ENCODE results near the gene SYT14. TPM values are rescaled to one million over a fixed set of nuclear protein-coding genes. Genes with fewer than 3 reads are reported as not detected.
"Not testable (repeated sequence)": the region's sequence is repeated elsewhere in the genome, so short reads cannot be mapped to it uniquely, and the experiment has no call there.

SYT14 gene
- total and polyA plus RNA-seq, 5 donors from 2014 or later, result not detected

DNA sequence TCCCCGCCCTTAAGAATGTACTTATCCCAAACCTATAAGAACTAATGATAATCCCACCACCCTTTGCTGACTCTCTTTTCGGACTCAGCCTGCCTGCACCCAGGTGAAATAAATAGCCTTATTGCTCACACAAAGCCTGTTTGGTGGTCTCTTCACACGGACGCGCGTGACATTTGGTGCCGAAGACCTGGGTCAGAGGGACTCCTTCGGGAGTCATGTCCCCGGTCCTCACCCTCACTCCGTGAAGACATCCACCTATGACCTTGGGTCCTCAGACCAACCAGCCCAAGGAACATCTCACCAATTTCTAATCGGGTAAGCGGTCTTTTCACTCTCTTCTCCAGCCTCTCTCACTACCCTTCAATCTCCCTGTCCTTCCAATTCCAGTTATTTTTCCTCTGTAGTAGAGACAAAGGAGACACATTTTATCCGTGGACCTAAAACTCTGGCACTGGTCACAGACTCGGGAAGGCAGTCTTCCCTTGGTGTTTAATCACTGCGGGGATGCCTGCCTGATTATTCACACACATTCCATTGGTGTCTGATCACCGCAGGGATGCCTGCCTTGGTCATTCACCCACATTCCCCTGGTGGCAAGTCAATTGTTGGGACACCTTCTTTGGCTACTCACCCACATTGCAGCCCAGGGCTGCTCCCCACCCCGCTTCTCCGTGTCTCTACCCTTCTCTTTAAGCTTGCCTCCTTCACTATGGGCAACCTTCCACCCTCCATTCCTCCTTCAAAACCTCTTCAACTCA, 250.0 kb downstream of the SYT14 start:
- not testable (repeated sequence) for H3K36me3 Mint-ChIP-seq; H3K4me3 ChIP-seq (ENCODE audit: low read depth, low read length); H3K27me3 Mint-ChIP-seq; H3K36me3 ChIP-seq (ENCODE audit: control insufficient read depth, insufficient read depth, low read length); H3K4me1 ChIP-seq (ENCODE audit: control insufficient read depth, insufficient read depth, low read length, poor library complexity, severe bottlenecking); H3K4me1 Mint-ChIP-seq; ATAC-seq (ENCODE audit: low read depth in 2 of 2); H3K27ac Mint-ChIP-seq; H3K27me3 ChIP-seq (ENCODE audit: control insufficient read depth, insufficient read depth, low read length); H3K9me3 ChIP-seq (ENCODE audit: control insufficient read depth in 2 of 2, low read length in 2 of 2); DNase-seq; H3K4me3 Mint-ChIP-seq; H3K27ac ChIP-seq (ENCODE audit: insufficient read depth, low read length, poor library complexity, severe bottlenecking); H3K9me3 Mint-ChIP-seq

DNA sequence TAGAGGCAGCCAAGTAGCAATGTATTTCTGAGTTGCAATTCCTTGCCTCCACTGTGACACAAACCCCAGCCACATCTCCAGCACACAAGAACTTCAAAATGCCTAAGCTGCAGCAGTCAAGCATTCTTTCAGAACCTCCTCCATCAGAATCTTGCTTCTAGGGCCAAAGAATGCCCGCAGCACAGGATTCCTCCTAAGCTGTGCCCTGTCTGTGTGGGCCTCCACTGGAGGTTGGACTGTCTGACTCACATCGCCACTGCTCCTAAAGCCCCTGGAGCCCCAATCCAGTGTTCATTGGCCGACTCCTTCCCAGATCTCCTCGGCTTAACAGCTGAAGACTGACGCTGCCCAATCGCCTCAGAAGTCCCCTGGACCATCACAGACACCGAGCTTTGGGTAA, 251.4 kb downstream of the SYT14 start:
- H3K9me3 Mint-ChIP-seq, result no peaks in the 10 kb centered on the region
- H3K4me3 Mint-ChIP-seq, result no peak overlapping the region
- no peaks in the 10 kb centered on the region for H3K4me1 ChIP-seq (ENCODE audit: control insufficient read depth, insufficient read depth, low read length, poor library complexity, severe bottlenecking)
- no peak overlapping the region for H3K27ac Mint-ChIP-seq
- no peak for ATAC-seq (ENCODE audit: low read depth in 2 of 2)
- H3K27me3 ChIP-seq (ENCODE audit: control insufficient read depth, insufficient read depth, low read length), result no peaks in the 10 kb centered on the region
- H3K4me3 ChIP-seq (ENCODE audit: low read depth, low read length), result no peak overlapping the region
- no peak for DNase-seq
- no peak overlapping the region for H3K27ac ChIP-seq (ENCODE audit: insufficient read depth, low read length, poor library complexity, severe bottlenecking)
- no peaks in the 10 kb centered on the region for H3K4me1 Mint-ChIP-seq
- no peaks in the 10 kb centered on the region for H3K9me3 ChIP-seq (ENCODE audit: control insufficient read depth in 2 of 2, low read length in 2 of 2)
- no peaks in the 10 kb centered on the region for H3K36me3 Mint-ChIP-seq
- no peaks in the 10 kb centered on the region for H3K36me3 ChIP-seq (ENCODE audit: control insufficient read depth, insufficient read depth, low read length)
- no peaks in the 10 kb centered on the region for H3K27me3 Mint-ChIP-seq

DNA sequence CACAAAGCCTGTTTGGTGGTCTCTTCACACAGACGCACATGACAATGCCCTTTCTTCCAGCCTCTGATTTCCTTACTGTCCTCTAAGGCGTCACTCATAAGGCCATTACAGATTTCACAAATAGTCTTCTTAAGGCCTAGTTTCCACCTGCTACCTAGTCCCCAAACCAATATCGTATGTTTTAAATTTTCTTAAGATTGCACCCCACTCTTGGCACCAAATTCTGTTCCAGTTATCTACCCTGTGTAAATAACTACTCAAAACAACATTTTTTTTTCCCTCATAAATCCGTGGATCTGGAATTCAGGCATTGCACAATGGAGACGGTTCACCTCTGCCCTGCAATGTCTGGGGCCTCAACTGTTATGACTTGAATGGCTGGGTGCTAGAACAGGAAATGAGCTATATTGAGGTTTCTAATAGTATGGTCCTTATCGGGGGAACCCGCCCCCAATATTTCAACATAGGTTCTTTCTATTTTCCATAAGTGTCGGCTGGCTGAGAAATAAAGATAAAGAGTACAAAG, 257.7 kb downstream of the SYT14 start:
- Histone ChIP-seq H3K27me3 (ENCODE audit: control insufficient read depth, insufficient read depth, low read length) (peaks cover 2% of the 10 kb centered on the region), H3K36me3 (ENCODE audit: control insufficient read depth, insufficient read depth, low read length) (no peaks in the 10 kb centered on the region), H3K4me1 (ENCODE audit: control insufficient read depth, insufficient read depth, low read length, poor library complexity, severe bottlenecking) (no peaks in the 10 kb centered on the region), H3K4me3 (ENCODE audit: low read depth, low read length) (no peak overlapping the region), H3K9me3 (ENCODE audit: control insufficient read depth in 2 of 2, low read length in 2 of 2) (peaks cover 3 to 5% of the 10 kb centered on the region in 2 experiments), H3K27ac (ENCODE audit: insufficient read depth, low read length, poor library complexity, severe bottlenecking) (no peak overlapping the region)
- Mint-ChIP-seq H3K36me3 (no peaks in the 10 kb centered on the region), H3K4me1 (no peaks in the 10 kb centered on the region), H3K27ac (no peak overlapping the region), H3K27me3 (no peaks in the 10 kb centered on the region), H3K9me3 (peaks cover 0 to 4% (median 0%) of the 10 kb centered on the region in 7 donors), H3K4me3 (no peak overlapping the region)
- no peak for DNase-seq
- ATAC-seq (ENCODE audit: low read depth in 2 of 2), result no peak

DNA sequence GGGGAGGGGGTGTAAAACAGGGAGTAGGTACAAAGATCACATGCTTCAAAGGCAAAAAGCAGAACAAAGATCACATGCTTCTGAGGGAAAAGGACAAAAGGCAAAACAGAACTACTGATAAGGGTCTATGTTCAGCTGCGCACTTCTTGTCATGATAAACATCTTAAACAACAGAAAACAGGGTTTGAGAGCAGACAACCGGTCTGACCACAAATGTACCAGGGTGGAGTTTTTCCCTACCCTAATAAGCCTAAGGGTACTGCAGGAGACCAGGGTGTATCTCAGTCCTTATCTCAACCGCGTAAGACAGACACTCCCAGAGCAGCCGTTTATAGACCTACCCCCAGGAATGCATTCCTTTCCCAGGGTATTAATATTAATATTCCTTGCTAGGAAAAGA, 258.2 kb downstream of the SYT14 start:
- H3K9me3 Mint-ChIP-seq, H3K27ac Mint-ChIP-seq, H3K27me3 Mint-ChIP-seq: not testable (repeated sequence)

DNA sequence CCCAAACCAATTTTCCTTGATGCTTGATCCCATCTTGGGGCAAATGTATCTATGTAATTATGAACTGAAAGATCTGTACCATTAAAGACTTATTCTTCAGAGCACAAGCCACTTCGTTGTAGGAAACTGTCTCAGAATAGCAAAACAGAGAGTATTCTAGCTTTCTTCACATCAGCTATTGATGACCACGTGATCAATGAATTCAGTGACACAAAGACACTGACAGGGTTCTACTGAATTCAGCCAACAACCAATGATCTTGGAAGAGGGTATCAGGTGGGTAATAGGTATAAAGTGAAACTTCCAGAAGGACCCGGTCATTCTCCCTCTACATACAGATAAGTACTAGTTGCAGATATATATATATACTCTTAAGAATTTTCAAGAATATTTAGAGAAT, 260.8 kb downstream of the SYT14 start:
- no peaks in the 10 kb centered on the region for H3K36me3 Mint-ChIP-seq
- DNase-seq (no peak), ATAC-seq (ENCODE audit: low read depth in 2 of 2) (no peak)
- Histone ChIP-seq H3K4me1 (ENCODE audit: control insufficient read depth, insufficient read depth, low read length, poor library complexity, severe bottlenecking) (no peaks in the 10 kb centered on the region), H3K27ac (ENCODE audit: insufficient read depth, low read length, poor library complexity, severe bottlenecking) (no peak overlapping the region), H3K4me3 (ENCODE audit: low read depth, low read length) (no peak overlapping the region), H3K27me3 (ENCODE audit: control insufficient read depth, insufficient read depth, low read length) (peaks cover 2% of the 10 kb centered on the region), H3K36me3 (ENCODE audit: control insufficient read depth, insufficient read depth, low read length) (no peaks in the 10 kb centered on the region), H3K9me3 (ENCODE audit: control insufficient read depth in 2 of 2, low read length in 2 of 2) (peaks cover 3 to 5% of the 10 kb centered on the region in 2 experiments)
- peaks cover 0 to 4% (median 0%) of the 10 kb centered on the region in 7 donors for H3K9me3 Mint-ChIP-seq
- no peak overlapping the region for H3K27ac Mint-ChIP-seq
- no peaks in the 10 kb centered on the region for H3K4me1 Mint-ChIP-seq
- H3K27me3 Mint-ChIP-seq, result no peaks in the 10 kb centered on the region
- H3K4me3 Mint-ChIP-seq, result no peak overlapping the region

More for the DNA sequence above, 258.2 kb downstream of the SYT14 start:
- H3K4me1 Mint-ChIP-seq; H3K27ac ChIP-seq (ENCODE audit: insufficient read depth, low read length, poor library complexity, severe bottlenecking); H3K4me3 Mint-ChIP-seq; H3K9me3 ChIP-seq (ENCODE audit: control insufficient read depth in 2 of 2, low read length in 2 of 2); H3K36me3 Mint-ChIP-seq; H3K36me3 ChIP-seq (ENCODE audit: control insufficient read depth, insufficient read depth, low read length); ATAC-seq (ENCODE audit: low read depth in 2 of 2); DNase-seq; H3K27me3 ChIP-seq (ENCODE audit: control insufficient read depth, insufficient read depth, low read length); H3K4me3 ChIP-seq (ENCODE audit: low read depth, low read length); H3K4me1 ChIP-seq (ENCODE audit: control insufficient read depth, insufficient read depth, low read length, poor library complexity, severe bottlenecking): not testable (repeated sequence)

DNA sequence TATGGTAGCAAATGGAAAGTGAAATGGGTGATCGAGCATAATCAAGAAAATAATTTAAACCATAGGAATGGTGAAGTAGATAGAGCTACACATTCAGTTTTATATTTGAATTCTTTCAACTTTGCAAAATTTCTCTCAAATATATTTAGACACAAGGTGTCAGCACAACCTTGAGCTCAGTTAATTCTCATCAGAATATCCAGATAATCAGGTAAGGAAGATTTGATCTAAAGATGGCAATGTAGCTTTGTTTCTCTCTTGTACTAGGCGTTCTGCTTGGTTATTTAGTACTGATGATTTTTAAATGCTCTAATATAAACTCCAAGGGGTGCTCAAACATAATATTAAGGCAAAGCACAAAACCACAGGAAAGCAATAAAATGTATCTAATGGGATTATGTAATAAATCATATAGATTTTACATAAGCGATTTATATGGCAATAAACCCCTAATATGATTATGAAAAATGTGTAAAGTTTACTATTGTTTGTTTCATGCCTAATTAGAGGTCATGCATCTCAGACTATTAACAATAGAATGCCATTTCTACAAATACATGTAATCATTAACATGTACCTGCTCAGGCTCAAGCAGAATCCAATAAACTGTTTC, 262.2 kb downstream of the SYT14 start:
- Mint-ChIP-seq H3K9me3 (peaks cover 0 to 4% (median 0%) of the 10 kb centered on the region in 7 donors), H3K4me3 (no peak overlapping the region), H3K27me3 (peaks cover 1% of the 10 kb centered on the region), H3K4me1 (no peaks in the 10 kb centered on the region), H3K36me3 (no peaks in the 10 kb centered on the region), H3K27ac (no peak overlapping the region)
- H3K4me1 ChIP-seq (ENCODE audit: control insufficient read depth, insufficient read depth, low read length, poor library complexity, severe bottlenecking), result no peaks in the 10 kb centered on the region
- H3K9me3 ChIP-seq (ENCODE audit: control insufficient read depth in 2 of 2, low read length in 2 of 2), result peaks cover 3 to 5% of the 10 kb centered on the region in 2 experiments
- ATAC-seq (ENCODE audit: low read depth in 2 of 2), result no peak
- no peak overlapping the region for H3K27ac ChIP-seq (ENCODE audit: insufficient read depth, low read length, poor library complexity, severe bottlenecking)
- no peak overlapping the region for H3K4me3 ChIP-seq (ENCODE audit: low read depth, low read length)
- H3K27me3 ChIP-seq (ENCODE audit: control insufficient read depth, insufficient read depth, low read length), result peaks cover 2% of the 10 kb centered on the region
- no peaks in the 10 kb centered on the region for H3K36me3 ChIP-seq (ENCODE audit: control insufficient read depth, insufficient read depth, low read length)
- DNase-seq, result no peak

DNA sequence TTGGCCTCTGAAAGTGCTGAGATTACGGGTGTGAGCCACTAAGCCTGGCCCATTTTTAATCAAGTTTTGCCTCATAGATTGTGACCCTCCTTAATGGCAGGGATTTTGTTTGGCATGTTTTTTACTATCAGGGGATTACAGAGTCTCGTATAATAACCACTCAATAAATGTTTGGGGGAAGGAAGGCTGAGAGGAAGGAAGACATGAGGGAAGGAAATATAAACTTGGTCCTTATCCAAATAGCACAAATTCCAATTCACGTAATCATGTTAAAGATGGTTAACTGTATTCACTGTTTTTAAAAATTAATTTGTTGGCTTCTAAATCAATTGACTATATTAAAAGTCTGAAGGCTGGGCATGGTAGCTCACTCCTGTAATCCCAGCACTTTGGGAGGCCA, 263.7 kb downstream of the SYT14 start:
- Histone ChIP-seq H3K27me3 (ENCODE audit: control insufficient read depth, insufficient read depth, low read length) (peaks cover 2% of the 10 kb centered on the region), H3K36me3 (ENCODE audit: control insufficient read depth, insufficient read depth, low read length) (no peaks in the 10 kb centered on the region), H3K27ac (ENCODE audit: insufficient read depth, low read length, poor library complexity, severe bottlenecking) (no peak overlapping the region), H3K9me3 (ENCODE audit: control insufficient read depth in 2 of 2, low read length in 2 of 2) (no peaks in the 10 kb centered on the region), H3K4me3 (ENCODE audit: low read depth, low read length) (no peak overlapping the region), H3K4me1 (ENCODE audit: control insufficient read depth, insufficient read depth, low read length, poor library complexity, severe bottlenecking) (no peaks in the 10 kb centered on the region)
- peaks cover 5% of the 10 kb centered on the region for H3K27me3 Mint-ChIP-seq
- no peaks in the 10 kb centered on the region for H3K4me1 Mint-ChIP-seq
- H3K27ac Mint-ChIP-seq, result no peak overlapping the region
- H3K36me3 Mint-ChIP-seq, result no peaks in the 10 kb centered on the region
- no peak for ATAC-seq (ENCODE audit: low read depth in 2 of 2)
- DNase-seq, result no peak
- H3K4me3 Mint-ChIP-seq, result no peak overlapping the region
- H3K9me3 Mint-ChIP-seq, result peaks cover 0 to 1% (median 0%) of the 10 kb centered on the region in 7 donors
